HT1080 (cell line): ENCODE measurements around the gene MCU. TPM values are rescaled to one million over a fixed set of nuclear protein-coding genes. Genes with fewer than 3 reads are reported as not detected.
A peak's percentile ranks its signal among the peaks of the same experiment; 100 is the strongest.
"Not testable (repeated sequence)": the region's sequence is repeated elsewhere in the genome, so short reads cannot be mapped to it uniquely, and the experiment has no call there.

Source experiments
- DNase-seq: peaks from one replicate; pipeline ENCODE4 v3.0.0-alpha.2; 2015; ENCODE audit warnings: low read depth
- total RNA-seq: library from RNA; depleted of rRNA; stranded (reverse); fragments of >200 nt; shearing (Covaris generic); gene quantifications from 2 replicates; pipeline ENCODE4 v1.2.3, GENCODE V29; 2014

MCU gene
- total RNA-seq, 1 experiment from 2014 or later, result 26.7 TPM

GRCh38 chr10:72757732-72758131, 65.8 kb downstream of the MCU start:
- DNase-seq, result no peak

GRCh38 chr10:72758930-72759329, 67.0 kb downstream of the MCU start:
- DNase-seq, result not testable (repeated sequence)

GRCh38 chr10:72759584-72759983, 67.6 kb downstream of the MCU start:
- DNase-seq, result no peak

- DNase-seq, result no peak
These were observed 69.6 kb downstream of the MCU start for GRCh38 chr10:72761498-72761897.

GRCh38 chr10:72762042-72762441, 70.1 kb downstream of the MCU start:
- no peak for DNase-seq

- no peak for DNase-seq
These were observed 71.3 kb downstream of the MCU start for GRCh38 chr10:72763201-72763600.

- DNase-seq, result peak; percentile 67
These were observed 72.2 kb downstream of the MCU start for GRCh38 chr10:72764151-72764550.

GRCh38 chr10:72765051-72765745, 73.3 kb downstream of the MCU start:
- DNase-seq, result no peak

- not testable (repeated sequence) for DNase-seq
These were observed 79.3 kb downstream of the MCU start for GRCh38 chr10:72771195-72771594.

GRCh38 chr10:72772031-72772430, 80.1 kb downstream of the MCU start:
- no peak for DNase-seq

- DNase-seq, result no peak
These were observed 87.9 kb downstream of the MCU start for GRCh38 chr10:72779874-72780273.

- no peak for DNase-seq
These were observed 90.8 kb downstream of the MCU start for GRCh38 chr10:72782649-72783330.

GRCh38 chr10:72783410-72783833, 91.5 kb downstream of the MCU start:
- no peak for DNase-seq

GRCh38 chr10:72784551-72785351, 92.8 kb downstream of the MCU start:
- DNase-seq, result peak; percentile 50

GRCh38 chr10:72785409-72785808, 93.5 kb downstream of the MCU start:
- no peak for DNase-seq

- no peak for DNase-seq
These were observed 98.5 kb downstream of the MCU start for GRCh38 chr10:72790216-72790990.

GRCh38 chr10:72792288-72792687, 100.3 kb downstream of the MCU start:
- no peak for DNase-seq

GRCh38 chr10:72793752-72794151, 101.8 kb downstream of the MCU start:
- DNase-seq, result no peak

- peak; percentile 18 for DNase-seq
These were observed 102.3 kb downstream of the MCU start for GRCh38 chr10:72794260-72794659.

GRCh38 chr10:72796042-72796441, 104.1 kb downstream of the MCU start:
- DNase-seq, result no peak

- DNase-seq, result no peak
These were observed 104.6 kb downstream of the MCU start for GRCh38 chr10:72796538-72796937.
